PC-3 (cell line): ENCODE measurements around the gene NAGS.

Experiments used
- CTCF ChIP-seq: fragments of 300-600 bp; sonication (generic); conservative IDR thresholded peaks from 2 replicates; pipeline ENCODE4 v1.5.1; 2017; ENCODE audit warnings: antibody characterized with exemption, low read depth, mild to moderate bottlenecking, low read length
- EZH2phosphoT487 ChIP-seq: fragments of 300-600 bp; sonication (generic); IDR thresholded peaks from 2 replicates; pipeline ENCODE4 v1.6.1; 2018; ENCODE audit warnings: mild to moderate bottlenecking, antibody characterized with exemption, low read length, borderline replicate concordance

DNA sequence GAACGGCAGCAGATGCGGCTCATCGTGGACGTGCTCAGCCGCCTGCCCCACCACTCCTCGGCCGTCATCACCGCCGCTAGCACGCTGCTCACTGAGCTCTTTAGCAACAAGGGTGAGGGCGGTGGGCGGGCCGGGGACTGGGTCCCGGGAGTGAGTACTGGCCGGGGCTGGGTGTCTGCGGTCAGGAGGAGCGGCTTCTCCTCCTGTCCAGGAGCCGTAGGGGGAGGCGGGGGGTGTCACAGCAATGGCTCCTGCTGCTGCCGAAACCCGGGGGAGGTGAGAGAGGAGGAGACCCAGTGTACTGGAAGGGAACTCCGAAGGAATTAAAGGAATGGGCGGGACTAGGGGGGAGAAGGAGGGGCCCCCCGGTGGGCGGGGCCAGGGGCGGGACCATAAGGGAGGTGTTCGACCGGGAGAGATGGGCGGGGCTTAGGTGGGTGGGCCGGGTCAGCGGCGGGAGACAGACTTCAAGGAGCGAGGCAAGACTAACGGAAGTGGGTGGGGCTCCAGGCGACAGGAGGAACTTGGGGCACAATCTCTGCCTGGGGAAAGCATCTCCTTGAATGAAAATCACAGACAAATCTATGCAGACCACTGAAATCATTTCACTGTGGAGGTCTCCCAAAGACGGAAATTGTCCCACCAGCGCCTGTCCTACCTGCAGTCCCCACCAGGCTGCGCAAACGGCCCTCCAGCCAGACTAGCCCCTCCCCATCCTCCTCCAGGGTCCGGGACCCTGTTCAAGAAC, 2.4 kb downstream of the NAGS start:
- TF ChIP-seq EZH2phosphoT487 (no peak), CTCF (peak; percentile 64)
